Astrocyte of the spinal cord (primary cell): ENCODE data around the gene RAB17.

Experiments
- DNase-seq: peaks from one replicate; pipeline ENCODE4 v3.0.0; 2011; ENCODE audit warnings: low read depth, low spot score
- H3K4me3 ChIP-seq: 2 replicates; pipeline ENCODE4 v1.5.1; 2011; ENCODE audit warnings: low read depth, mild to moderate bottlenecking, low read length, moderate library complexity
- in situ Hi-C: cut with HindIII; loops from 2 replicates; pipeline ENCODE4 v1.10.0; 2017; ENCODE audit warnings: low sequenced_read_pairs
- TF ChIP-seq, protein P1 (sequence below): IDR thresholded peaks from 2 replicates; pipeline ENCODE4 v1.5.1; 2012; ENCODE audit warnings: low read depth, mild to moderate bottlenecking, low read length, inconsistent platforms

The RAB17 gene

DNA sequence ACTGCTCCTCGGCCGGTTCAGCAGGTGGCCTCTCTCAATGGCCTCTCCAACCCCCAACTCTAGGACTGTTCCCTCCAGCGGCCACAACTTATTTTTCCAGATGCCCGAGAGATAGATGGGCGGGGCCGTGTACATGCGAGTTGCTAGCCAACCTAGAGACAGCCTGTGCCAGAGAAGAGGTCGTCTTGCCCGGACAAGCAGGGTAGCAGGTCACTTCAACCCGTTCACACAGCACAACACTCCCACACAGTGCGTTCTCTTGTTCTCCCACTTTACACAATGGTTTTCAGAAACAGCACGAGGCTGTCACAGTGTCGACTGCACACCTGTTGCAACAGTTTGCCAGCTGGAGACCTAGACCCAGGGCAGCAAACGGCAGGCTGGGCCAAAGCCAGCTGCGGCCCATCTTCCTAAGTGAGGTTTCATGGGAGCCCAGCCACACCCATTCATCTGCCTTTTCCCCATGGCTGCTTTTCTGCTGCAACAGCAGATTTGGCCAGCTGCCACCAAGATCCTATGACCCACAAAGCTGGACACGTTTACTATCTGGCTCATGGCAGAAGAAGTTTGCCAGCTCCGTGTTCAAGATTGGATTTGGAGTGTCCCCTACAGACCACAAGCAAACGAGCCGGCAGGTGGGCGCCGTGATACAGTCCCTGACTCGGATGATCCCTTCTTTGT lies 31.4 kb downstream of the RAB17 start:
- H3K4me3 ChIP-seq, result no peak overlapping the region
- peak; percentile 58 for DNase-seq
- TF ChIP-seq, protein P1, sequence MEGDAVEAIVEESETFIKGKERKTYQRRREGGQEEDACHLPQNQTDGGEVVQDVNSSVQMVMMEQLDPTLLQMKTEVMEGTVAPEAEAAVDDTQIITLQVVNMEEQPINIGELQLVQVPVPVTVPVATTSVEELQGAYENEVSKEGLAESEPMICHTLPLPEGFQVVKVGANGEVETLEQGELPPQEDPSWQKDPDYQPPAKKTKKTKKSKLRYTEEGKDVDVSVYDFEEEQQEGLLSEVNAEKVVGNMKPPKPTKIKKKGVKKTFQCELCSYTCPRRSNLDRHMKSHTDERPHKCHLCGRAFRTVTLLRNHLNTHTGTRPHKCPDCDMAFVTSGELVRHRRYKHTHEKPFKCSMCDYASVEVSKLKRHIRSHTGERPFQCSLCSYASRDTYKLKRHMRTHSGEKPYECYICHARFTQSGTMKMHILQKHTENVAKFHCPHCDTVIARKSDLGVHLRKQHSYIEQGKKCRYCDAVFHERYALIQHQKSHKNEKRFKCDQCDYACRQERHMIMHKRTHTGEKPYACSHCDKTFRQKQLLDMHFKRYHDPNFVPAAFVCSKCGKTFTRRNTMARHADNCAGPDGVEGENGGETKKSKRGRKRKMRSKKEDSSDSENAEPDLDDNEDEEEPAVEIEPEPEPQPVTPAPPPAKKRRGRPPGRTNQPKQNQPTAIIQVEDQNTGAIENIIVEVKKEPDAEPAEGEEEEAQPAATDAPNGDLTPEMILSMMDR, result no peak
- in situ Hi-C loops, result no loop called here

DNA sequence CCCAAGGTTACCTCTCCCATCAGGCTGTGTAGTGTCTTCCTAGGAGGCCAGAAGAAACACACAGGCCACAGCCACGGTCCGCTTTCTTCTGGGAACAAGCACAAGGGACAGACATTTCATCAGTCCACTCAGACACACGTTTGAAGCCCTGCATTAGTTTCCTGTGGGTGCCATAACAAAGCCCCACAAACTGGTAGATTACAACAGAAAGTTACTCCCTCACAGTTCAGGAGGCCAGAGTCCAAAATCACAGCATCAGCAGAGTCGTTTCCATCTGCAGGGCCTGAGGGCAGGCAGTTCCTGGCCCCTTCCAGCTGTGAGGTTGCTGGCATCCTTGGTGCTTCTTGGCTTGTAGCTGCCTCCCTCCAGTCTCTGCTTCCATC lies 32.9 kb downstream of the RAB17 start:
- in situ Hi-C loops, result no loop called here
- TF ChIP-seq, protein P1, result no peak
- no peak overlapping the region for H3K4me3 ChIP-seq
- no peak for DNase-seq

DNA sequence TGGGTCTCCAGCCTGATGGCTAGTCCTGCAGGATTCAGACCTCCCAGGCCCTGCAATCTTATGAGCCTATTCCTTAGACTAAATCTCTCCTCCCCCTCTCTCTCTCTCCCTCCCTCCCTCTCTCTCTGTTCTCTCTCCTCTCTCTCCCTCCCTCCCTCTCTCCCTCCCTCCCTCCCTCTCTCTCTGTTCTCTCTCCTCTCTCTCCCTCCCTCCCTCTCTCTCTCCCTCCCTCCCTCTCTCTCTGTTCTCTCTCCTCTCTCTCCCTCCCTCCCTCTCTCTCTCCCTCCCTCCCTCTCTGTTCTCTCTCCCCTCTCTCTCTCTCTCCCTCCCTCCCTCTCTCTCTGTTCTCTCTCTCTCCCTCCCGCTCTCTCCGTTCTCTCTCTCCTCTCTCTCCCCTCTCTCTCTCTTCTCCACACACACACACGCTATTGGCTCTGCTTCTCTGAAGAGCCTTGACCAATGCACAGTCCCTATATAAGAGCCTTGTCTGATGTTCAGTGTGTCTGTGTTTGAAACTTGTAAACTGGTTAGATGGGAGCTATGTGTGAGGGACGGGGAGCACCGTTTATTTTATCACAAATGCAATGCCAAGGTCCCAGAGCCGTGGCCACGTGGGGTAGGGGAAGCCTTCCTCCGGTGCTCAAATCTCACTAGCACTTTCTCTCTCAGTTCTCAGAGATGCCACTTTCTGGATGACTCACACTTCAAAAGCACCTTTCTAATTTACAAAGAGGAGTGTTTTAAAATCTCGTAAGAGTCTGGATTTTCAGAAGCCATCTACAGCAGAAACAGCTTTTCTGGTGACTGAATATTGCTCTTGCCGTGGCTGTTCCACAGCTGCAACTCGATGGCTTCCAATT lies 33.5 kb downstream of the RAB17 start:
- TF ChIP-seq, protein P1, result no peak
- no peak for DNase-seq
- in situ Hi-C loops, result no loop called here
- no peak overlapping the region for H3K4me3 ChIP-seq

DNA sequence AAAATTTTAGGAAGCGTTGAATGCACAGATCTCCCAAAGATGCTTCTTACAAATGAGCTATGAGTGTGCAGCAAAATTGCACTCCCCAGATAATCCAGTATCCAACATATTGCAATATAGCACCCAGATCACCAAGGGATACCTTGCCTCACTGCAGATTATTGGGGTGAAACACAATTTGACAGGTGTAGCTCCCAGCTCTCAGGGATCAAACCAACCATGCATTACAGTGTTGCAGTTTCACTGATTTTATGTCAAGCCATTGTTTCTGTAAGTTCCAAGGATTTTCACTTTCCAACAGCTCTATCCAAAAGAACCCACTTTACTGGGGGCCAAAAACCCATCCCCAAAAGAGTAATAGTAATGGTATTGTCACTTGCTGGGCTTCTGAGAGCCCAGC lies 35.0 kb downstream of the RAB17 start:
- in situ Hi-C loops, result no loop called here
- TF ChIP-seq, protein P1, result no peak
- no peak for DNase-seq
- H3K4me3 ChIP-seq, result no peak overlapping the region

DNA sequence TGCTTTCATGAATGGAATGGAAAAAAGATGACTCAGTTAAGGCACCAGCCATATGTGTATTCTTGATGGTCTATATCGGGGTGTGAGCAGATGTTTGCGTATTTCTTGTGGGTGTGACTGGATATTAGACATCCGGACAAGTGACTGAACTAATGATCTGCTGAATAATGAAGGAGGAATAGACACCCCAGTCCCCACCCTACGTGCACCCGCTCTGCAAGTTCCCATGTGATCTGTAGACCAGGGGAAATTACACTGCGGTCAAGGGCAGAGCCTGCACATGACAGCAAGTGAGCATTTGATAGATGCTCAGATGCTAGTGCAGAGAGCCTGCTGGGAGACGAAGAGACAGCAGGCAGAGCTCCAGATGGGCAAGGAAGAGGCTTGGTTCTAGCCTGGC lies 36.6 kb downstream of the RAB17 start:
- no peak overlapping the region for H3K4me3 ChIP-seq
- DNase-seq, result no peak
- TF ChIP-seq, protein P1, result no peak
- in situ Hi-C loops, result no loop called here

DNA sequence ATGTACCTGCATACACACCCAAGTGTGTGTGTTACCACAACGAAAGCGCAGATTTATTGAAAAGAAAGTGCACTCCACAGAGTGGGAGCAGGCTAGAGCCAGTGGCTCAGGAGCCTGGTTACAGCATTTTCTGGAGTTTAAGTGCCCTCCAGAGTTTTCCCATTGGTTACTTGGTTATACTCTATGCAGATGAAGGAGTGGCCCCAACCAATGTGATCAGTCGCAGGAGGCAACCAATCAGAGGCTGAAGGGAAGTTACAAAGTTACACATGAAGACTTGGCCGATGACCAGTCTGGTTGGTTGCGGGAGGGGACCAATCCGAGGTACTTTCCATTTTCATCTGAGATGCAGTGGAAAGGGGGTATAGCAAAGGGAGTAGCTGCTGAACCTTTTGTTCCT lies 37.6 kb downstream of the RAB17 start:
- no peak overlapping the region for H3K4me3 ChIP-seq
- TF ChIP-seq, protein P1, result no peak
- no peak for DNase-seq
- in situ Hi-C loops, result no loop called here
